ENCODE measurements around the gene CD300A.
"Not testable (repeated sequence)": the region's sequence is repeated elsewhere in the genome, so short reads cannot be mapped to it uniquely, and the experiment has no call there.

CD300A gene

GRCh38 chr17:74514632-74515334, 48.3 kb downstream of the CD300A start:
- H3F3A ChIP-seq (ENCODE audit: control insufficient read depth, insufficient read depth) = peaks cover 6% of the 10 kb centered on the region
- peaks cover 19% of the 10 kb centered on the region for H3K9me3 ChIP-seq (ENCODE audit: control insufficient read depth, insufficient read depth, low read length)
- no peaks in the 10 kb centered on the region for H3K9me2 ChIP-seq (replicated peaks; ENCODE audit: control insufficient read depth, low read length)
- no peaks in the 10 kb centered on the region for H3K4me1 ChIP-seq (ENCODE audit: control insufficient read depth, low read length)
- H3K4me2 ChIP-seq (ENCODE audit: low read length) = no peak overlapping the region
- H3K79me2 ChIP-seq (ENCODE audit: control insufficient read depth, low read length) = no peaks in the 10 kb centered on the region
- H4K20me1 ChIP-seq (ENCODE audit: control insufficient read depth, insufficient read depth, low read depth, low read length) = no peaks in the 10 kb centered on the region
- TF ChIP-seq EZH2phosphoT487 (IDR thresholded peaks at IDR 0.05; ENCODE audit: borderline replicate concordance, low read length) (no peak), CTCF (IDR thresholded peaks at IDR 0.05; ENCODE audit: low read depth, low read length, poor library complexity, severe bottlenecking) (no peak)
- no peak overlapping the region for H3K4me3 ChIP-seq (ENCODE audit: low read length)
- no peaks in the 10 kb centered on the region for H3K36me3 ChIP-seq (ENCODE audit: control insufficient read depth, low read length)
- H3K27ac ChIP-seq (ENCODE audit: low read depth, low read length) = no peak overlapping the region
- no peaks in the 10 kb centered on the region for H3K27me3 ChIP-seq (ENCODE audit: control insufficient read depth, low read length)

DNA sequence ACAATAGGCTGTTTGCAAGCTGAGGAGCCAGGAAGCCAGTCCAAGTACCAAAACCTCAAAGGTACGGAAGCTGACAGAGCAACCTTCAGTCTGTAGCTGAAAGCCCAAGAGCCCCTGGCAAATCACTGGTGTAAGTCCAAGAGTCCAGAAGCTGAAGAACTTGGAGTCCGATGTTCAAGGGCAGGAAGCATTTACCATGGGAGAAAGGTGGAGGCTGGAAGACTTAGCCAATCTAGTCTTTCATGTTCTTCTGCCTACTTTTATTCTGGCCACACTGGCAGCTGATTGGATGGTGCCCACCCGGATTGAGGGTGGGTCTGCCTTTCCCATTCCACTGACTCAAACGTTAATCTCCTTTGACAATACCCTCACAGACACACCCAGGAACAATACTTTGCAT, 49.5 kb downstream of the CD300A start:
- no peak overlapping the region for H3K4me2 ChIP-seq (ENCODE audit: low read length)
- no peaks in the 10 kb centered on the region for H3K79me2 ChIP-seq (ENCODE audit: control insufficient read depth, low read length)
- peaks cover 19% of the 10 kb centered on the region for H3K9me3 ChIP-seq (ENCODE audit: control insufficient read depth, insufficient read depth, low read length)
- H3F3A ChIP-seq (ENCODE audit: control insufficient read depth, insufficient read depth) = peaks cover 6% of the 10 kb centered on the region
- H3K27ac ChIP-seq (ENCODE audit: low read depth, low read length) = no peak overlapping the region
- H4K20me1 ChIP-seq (ENCODE audit: control insufficient read depth, insufficient read depth, low read depth, low read length) = no peaks in the 10 kb centered on the region
- TF ChIP-seq EZH2phosphoT487 (IDR thresholded peaks at IDR 0.05; ENCODE audit: borderline replicate concordance, low read length) (no peak), CTCF (IDR thresholded peaks at IDR 0.05; ENCODE audit: low read depth, low read length, poor library complexity, severe bottlenecking) (no peak)
- no peak overlapping the region for H3K4me3 ChIP-seq (ENCODE audit: low read length)
- no peaks in the 10 kb centered on the region for H3K27me3 ChIP-seq (ENCODE audit: control insufficient read depth, low read length)
- H3K4me1 ChIP-seq (ENCODE audit: control insufficient read depth, low read length) = no peaks in the 10 kb centered on the region
- H3K9me2 ChIP-seq (replicated peaks; ENCODE audit: control insufficient read depth, low read length) = no peaks in the 10 kb centered on the region
- no peaks in the 10 kb centered on the region for H3K36me3 ChIP-seq (ENCODE audit: control insufficient read depth, low read length)

- Histone ChIP-seq H3K9me3 (ENCODE audit: control insufficient read depth, insufficient read depth, low read length) (peaks cover 19% of the 10 kb centered on the region), H4K20me1 (ENCODE audit: control insufficient read depth, insufficient read depth, low read depth, low read length) (no peaks in the 10 kb centered on the region), H3K36me3 (ENCODE audit: control insufficient read depth, low read length) (no peaks in the 10 kb centered on the region), H3K27me3 (ENCODE audit: control insufficient read depth, low read length) (no peaks in the 10 kb centered on the region), H3K79me2 (ENCODE audit: control insufficient read depth, low read length) (no peaks in the 10 kb centered on the region), H3F3A (ENCODE audit: control insufficient read depth, insufficient read depth) (peaks cover 6% of the 10 kb centered on the region), H3K4me3 (ENCODE audit: low read length) (no peak overlapping the region), H3K27ac (ENCODE audit: low read depth, low read length) (no peak overlapping the region), H3K4me1 (ENCODE audit: control insufficient read depth, low read length) (no peaks in the 10 kb centered on the region), H3K4me2 (ENCODE audit: low read length) (no peak overlapping the region), H3K9me2 (replicated peaks; ENCODE audit: control insufficient read depth, low read length) (no peaks in the 10 kb centered on the region)
- no peak for TF ChIP-seq CTCF (IDR thresholded peaks at IDR 0.05; ENCODE audit: low read depth, low read length, poor library complexity, severe bottlenecking)
- no peak for TF ChIP-seq EZH2phosphoT487 (IDR thresholded peaks at IDR 0.05; ENCODE audit: borderline replicate concordance, low read length)
These were observed 50.3 kb downstream of the CD300A start for GRCh38 chr17:74516561-74517328.

- H3K9me2 ChIP-seq (replicated peaks; ENCODE audit: control insufficient read depth, low read length); H3K4me1 ChIP-seq (ENCODE audit: control insufficient read depth, low read length); H3K4me2 ChIP-seq (ENCODE audit: low read length); H3K79me2 ChIP-seq (ENCODE audit: control insufficient read depth, low read length); H3F3A ChIP-seq (ENCODE audit: control insufficient read depth, insufficient read depth); H3K27ac ChIP-seq (ENCODE audit: low read depth, low read length); H4K20me1 ChIP-seq (ENCODE audit: control insufficient read depth, insufficient read depth, low read depth, low read length); H3K4me3 ChIP-seq (ENCODE audit: low read length); H3K27me3 ChIP-seq (ENCODE audit: control insufficient read depth, low read length); H3K36me3 ChIP-seq (ENCODE audit: control insufficient read depth, low read length): not testable (repeated sequence)
- peaks cover 19% of the 10 kb centered on the region for H3K9me3 ChIP-seq (ENCODE audit: control insufficient read depth, insufficient read depth, low read length)
These were observed 52.1 kb downstream of the CD300A start for GRCh38 chr17:74518413-74518981.

Data from DOHH2 (cell line).